Cerebellar cortex (tissue), 1 donor: ENCODE data around the gene SREBF2.

Source experiments
- DNase-seq: peaks from one replicate; pipeline ENCODE4 v3.0.0-alpha.2; 2015; ENCODE audit warnings: low spot score

Gene SREBF2

DNA sequence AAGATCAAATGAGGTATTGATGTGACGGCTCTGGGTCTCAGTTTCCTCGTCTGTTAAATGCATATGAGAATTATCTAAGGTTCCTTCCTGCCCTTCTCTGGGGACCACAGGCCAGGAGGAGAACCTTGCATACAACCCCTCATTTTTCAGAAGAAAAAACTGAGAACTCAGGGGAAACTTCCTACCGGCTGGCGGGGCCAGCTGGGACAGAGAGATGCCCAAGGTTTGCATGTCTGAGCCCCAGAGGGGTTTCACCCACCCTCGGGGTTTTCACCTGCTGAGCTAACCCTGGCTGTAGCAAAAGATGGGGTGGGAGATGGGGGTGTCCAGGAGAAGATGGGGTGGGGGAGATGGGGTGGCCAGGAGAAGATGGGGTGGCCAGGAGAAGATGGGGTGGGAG is 89.4 kb downstream of the SREBF2 start:
- no peak for DNase-seq

DNA sequence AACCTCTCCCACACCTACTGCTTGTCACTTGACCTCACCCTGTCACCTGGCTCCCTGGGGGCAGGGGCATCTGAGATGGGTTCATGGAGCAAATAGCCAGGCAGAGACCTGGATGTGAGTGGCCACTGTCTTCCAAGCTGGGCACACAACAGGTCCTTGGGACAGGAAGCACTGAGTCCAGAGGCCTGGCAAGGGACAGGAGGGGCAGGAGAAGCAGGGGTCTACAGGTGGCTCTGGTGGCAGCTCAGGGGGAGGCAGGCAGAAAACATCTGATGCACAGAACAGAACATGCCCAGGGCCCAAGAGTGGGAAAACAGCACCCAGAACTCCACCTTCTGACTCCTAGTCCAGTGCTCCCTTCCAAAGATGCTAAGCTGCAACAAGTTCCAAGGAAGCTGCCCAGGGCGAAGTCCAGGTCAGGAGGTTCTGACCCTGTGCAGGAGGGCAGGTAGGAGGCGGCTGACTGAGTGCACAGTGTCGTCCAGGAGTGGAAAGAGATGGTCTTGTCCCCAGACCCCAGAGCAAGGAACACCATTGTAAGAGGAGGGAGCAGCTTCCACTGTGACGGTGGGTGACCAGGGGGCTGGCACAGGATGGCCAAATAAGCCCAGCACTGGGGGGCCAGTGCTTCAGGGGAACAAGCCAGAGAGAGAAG is 90.2 kb downstream of the SREBF2 start:
- DNase-seq = no peak

DNA sequence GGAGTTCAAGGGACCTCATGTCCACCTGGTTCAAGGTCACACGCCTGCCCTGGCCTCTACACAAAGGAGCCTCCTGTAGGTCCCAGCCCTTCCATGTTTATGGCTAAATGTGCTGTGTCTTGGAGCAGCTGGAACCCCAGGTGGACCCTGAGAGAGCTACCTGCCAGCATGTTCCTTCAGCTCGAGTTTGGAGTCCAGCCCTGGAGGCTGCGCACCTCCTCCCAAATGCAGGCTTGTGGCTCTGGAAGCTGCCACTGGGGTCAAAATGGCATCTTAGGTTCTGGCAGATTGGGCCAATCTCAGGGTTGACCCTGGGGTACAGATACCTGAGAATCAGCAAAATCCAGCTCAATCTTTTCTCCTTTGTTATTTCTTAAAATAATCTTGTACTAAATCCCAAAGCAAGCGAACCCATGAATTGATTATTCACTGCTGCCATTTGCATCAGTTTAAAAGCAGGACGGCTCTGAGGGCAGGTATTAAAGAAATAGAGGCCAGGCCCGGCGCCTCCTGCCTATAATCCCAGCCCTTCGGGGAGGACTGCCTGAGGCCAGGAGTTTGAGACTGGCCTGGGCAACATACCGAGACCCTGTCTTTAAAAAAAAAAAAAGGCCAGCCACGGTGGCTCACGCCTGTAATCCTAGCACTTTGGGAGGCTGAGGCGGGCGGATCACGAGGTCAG is 90.8 kb downstream of the SREBF2 start:
- no peak for DNase-seq

DNA sequence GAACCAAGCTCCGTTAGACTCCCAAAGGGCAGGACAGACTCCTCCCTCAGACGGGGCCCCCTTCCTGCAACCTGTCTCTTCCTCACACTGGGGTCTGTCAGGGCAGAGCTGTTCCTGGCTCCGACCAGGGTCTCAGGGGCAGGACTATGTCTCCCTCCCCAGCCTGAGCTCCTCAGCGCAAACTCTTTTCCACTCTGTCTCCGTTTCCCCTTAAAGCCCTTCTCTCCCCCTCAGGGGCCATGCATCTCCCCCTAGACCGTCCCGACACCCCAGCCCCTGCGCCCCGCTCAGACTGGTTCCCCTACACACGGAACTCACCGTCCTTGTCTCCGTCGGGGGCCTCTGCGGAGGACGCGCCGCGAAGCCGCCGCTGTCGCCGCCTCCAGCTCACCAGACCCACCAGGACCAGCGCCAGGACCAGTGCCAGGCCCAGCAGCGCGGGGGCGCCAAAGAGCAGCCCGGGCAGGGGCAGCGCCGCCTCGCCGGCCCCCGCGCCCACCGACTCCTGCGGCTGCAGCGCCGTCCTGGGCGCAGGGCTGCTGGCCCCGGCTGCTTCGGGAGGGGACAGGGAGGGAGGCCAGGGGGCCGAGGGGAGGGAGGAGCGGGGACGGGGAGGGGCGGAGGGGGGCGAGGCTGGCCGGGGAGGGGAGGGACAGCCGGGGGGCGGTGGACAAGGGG is 93.0 kb downstream of the SREBF2 start:
- no peak for DNase-seq

DNA sequence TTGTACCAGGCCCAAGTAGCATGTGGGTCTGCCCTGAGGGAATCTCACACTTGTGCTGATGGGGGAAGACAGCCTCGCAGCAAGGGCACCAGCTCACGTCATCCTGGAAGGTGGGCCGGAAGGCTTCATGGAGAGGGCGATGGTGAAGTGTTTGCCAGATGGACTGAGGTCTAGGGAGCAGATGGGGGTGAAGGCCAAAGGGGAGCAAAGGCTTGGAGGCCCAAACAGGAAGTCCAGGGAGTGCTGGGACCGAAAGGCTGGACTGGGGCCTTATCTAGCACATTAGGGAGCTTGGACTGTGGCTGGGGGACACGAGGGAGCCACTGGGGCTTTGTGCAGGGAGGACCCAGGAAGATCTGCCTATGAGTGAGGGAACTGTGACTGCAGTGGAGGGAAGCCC is 94.9 kb downstream of the SREBF2 start:
- no peak for DNase-seq

DNA sequence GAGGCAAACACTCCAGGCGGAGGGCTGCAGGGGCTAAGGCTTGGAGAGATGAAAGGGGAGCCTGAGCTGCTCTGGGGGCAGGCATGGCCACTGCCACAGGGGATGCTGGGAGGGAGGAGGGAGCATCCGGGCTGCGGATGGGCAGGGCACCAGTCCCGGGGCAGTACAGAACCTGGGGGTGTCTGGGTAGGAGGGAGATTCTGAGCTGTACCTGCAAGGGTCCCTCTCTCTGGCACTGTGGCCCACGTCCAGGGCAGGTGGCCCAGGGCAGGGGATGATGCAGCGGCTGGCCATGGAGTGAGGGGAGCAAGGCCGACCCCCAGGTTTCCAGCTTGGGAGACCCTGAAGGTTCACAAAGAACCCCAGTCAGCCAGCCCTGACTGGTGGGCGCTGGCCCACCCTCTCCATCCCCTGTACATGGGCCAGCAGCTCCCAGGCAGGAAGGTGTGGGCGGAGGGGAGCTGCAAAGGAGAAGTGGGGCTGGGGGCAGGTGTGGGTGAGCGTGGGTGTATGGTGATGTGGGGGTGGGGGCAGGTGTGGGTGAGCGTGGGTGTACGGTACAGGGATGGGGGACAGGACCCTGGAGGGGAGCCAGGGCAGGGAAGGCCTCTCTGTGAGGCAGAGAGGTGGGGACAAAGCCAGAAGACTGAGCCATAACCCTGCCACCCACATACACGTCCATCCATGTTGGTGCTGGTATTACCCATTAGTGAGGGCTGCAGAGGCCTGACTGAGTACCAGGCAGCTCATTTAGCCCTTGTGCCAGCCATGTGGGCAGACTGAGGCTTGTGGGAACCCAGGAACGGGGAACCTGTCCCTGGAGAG is 95.9 kb downstream of the SREBF2 start:
- DNase-seq = no peak

DNA sequence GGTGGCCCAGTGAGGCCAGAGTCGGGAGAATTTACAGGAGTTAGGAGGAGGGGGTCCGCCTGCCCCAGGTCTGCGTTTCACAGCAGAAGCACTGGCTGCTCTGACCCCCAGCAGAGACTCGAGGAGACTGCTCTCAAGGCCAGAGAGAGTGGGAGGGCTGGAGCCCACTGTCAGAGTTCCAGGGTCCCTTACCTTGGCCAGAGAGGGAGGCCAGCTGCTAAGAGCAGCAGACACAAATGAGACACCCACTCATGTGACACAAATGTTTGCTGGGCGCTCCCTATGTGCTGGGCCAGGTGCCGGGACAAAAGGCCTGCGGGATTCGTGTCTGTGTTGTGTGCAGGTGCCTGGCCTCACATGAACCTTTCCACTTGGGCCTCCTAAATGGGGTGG is 96.5 kb downstream of the SREBF2 start:
- no peak for DNase-seq

DNA sequence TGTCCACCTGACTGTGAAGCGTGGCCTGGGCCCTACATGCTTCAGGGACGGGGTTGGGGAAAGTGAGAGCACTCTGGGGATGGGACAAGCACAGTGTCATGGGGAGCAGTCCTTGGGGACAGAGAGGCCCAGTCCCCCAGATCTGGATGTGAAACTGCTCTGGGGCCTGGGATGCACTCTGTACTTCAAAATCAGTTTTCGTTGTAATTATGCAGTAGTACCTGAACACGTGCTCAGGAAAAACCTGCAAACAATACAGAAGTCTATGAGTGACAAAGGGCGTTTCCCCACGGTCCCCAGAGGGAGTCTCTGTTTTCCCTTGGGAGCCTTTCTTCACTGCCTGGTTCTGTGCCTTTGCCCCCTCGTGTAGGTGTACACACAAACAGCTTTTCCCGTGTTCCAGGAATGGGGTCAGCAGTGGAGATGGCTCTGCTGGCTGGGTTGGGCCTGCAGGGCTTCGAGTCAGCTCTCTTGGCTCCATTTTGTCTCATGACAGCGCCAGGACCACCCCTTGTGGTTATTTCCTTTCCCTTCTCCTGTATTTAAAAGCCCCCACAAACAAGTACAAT is 98.9 kb downstream of the SREBF2 start:
- no peak for DNase-seq

DNA sequence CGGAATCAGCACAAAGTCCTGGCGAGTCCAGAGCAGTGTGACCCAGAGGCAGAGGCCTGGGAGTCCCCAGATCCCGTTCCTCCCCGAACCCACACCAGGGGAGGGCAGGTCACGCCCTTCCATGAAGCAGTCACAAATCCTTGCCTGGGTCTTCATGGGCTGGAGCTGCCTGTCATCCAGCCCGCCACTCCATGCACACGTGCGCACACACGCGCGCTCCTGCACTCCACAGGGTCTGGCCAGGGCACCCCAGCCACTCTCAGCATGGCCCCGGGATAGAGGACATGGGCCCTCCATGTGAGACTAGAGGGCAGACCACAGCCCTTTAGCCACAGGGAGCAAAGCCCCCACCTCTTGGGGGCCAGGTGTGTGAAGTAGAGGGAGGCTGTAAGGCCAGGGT is 99.4 kb downstream of the SREBF2 start:
- DNase-seq = no peak

DNA sequence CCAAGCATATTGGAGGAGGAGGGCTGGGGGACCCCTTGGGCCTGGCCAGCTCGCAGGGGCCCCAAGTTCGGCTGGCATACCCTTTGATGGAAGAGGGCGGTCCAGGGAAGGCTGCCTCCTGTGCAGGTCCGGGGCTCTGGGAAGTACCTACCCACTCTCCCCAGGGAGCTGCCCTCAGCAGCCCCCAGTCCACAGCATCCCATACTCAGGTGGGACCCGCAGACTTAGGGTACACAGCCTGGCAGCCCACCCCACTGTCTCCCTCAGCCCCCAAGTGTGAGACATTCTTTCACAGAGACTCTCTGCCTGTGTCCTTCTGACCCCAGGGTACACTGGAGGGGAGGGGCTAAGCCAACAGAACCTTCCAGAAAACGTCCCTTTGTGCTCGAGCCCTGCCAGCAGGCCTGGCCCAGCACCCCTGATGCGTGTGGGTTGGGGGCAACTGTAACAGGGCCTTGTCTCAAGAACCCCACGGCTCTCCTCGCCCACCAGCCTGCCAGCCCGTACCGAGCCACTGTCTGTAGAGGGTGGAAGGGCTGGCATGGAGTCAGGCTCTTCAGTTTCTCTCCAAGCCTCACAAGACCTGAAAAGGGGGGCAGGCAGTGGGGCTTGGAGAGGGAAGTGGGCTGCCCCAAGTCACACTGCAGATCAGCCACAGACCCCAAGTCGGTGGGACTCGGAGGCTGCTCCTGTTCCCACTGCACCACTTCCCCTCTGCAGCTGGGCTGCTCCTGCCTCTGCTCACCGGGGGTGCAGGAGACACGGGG is 100.7 kb downstream of the SREBF2 start:
- DNase-seq = no peak

DNA sequence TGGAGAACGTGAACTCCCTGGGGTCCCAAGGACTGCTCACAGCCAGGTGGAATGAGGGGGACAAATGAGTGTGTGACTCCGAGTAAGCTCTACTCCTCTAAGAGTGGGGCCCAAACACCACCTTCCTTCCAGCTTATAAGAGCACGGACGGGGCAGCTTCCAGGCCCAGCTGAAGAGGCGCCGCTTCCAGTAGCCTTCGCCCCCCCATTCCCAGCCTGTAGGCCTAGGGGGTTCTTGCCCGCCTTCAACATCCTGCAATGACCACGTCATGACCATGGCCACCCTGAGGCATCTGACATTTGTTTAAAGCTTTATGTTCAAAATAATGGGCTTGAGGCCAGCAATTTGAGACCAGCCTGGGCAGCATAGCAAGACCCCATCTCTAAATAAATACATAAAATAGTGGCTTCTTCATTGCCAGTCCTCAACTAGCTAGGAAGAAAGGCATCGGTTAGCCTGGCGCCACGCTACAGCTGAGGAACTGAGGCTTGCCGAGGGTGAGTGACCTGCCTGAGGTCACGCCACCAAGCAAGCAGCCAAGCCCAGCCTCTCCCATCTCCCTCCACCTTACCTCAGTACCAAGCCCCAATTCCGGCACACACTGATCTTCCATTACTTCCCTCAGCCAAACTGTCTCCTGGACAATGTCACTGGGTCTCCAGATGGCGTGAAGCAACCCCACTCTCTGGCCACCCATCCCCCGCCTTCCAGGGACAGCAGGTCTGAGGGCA is 101.5 kb downstream of the SREBF2 start:
- DNase-seq = peak; percentile 93

DNA sequence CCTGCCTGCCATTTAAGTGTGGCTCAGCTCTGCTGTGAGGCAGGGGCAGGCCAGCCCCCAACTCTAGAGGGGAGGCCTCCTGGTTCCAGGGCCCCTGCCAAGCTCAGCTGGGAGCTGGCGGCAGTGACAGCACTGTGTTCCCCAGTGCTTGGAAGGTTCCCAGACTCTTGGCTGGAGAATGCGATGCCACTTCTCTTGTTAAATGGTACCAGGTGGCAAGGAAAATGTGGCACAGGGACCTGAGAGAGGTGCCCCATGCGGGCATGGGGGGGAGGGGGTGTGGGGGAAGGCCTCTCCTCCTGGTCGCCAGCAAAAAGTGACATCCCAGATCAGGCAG is 102.1 kb downstream of the SREBF2 start:
- DNase-seq = peak; percentile 96

DNA sequence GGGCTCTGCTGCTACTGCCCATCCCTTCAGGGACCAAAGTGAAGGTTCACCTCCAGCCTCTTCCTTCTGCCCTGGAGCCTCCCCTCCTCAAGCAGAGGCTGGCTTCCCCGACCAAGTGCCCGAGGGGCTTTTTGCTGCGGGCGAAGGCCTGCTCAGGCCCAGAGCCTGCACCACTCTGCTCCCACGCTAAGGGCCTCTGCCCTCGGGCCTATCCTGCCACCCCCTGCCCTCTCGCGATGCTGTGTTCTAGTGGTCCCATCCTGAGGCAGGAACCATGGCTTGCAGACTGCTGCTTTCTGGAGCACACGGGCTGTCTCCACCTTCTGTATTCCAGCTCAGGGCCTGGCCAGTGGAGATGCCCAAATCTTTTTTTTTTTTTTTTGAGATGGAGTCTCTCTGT is 102.6 kb downstream of the SREBF2 start:
- no peak for DNase-seq

DNA sequence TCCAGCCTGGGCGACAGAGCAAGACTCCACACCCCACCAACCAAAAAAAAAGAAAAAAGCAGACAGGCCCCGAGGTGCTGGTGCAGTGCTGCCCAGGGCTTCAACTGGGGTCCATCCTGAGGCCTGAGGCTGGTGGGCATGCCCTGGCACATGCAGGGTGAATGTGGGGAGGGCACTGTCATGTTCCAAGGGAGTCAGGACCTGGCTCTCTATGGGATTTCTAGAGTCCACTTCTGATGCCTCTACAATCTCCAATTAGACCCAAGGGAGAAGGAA is 103.9 kb downstream of the SREBF2 start:
- DNase-seq = no peak

DNA sequence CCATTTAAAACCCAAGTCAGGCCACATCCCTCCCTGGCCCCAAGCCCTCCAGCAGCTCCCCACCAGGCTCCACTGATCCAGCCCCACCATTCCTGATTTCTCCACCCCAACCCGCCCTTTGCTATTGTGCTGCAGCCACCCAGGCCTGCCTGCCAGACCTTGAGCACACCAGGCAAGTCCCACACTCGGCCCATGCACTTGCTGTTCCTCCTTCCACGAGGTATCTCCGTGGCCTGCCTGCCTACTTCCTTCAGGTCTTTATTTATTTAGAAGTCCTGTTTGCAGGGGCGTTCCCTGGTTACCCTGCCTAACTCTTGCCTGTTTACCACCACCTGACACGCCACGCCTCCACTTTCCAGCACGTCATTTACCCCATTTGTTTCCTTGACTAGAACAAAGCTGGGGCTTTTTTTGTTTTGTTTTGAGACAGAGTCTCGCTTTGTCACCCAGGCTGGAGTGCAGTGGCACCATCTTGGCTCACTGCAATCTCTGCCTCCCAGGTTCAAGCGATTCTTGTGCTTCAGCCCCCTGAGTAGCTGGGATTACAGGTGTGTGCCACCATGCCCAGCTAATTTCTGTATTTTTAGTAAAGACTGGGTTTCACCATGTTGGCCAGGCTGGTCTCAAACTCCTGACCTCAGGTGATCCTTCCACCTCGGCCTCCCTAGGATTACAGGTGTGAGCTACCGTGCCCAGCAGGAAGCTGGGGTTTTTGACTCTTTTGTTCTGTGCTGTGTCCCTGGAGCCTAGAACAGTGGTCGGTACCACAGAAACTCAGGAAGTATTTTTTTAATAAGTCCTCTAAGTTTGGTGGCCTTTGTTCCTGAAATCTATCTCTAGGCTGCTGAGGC is 107.3 kb downstream of the SREBF2 start:
- DNase-seq = peak; percentile 40

DNA sequence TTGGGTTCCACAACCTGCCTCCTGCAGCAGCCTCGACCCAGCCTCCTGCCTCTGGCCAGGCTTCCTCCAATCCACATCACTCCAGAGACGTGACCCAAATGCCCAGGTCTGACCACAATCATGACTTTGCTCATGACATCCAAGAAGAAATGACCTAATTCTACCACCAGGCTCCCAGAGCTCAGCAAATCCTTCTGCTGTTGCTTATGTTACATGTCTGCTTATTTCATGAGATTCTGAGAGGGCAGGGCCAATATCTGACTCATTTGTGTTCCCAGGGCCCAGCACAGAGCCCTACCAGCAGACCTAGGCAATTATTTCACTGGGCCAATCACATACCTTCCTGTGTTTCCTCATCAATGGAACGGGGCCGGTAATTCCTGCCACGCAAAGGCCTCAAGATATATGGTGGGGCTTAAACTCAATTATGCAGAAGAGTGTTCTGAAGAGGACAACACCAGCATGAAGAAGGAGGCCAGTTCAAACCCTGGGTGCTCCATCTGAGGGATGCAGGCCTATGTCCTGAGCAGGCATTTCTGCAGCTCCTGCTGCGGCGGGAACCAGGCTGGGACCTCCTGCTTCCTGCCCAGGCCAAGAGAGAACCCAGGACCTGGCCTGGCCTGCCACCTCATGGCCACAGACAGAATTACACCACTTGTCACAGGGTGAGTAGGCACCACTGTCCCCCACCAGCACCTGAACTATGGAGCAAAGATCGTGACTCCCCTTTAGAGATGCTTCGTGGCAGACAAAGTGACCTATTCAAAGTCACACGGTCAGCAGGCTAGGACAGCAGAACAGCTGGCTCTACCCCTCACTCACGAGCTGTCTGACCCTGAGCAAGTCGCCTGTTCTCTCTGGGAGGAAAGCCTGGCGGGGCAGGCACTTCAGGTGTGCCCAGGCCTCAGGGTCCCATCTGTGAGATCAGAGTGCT is 108.2 kb downstream of the SREBF2 start:
- DNase-seq = peak; percentile 92

DNA sequence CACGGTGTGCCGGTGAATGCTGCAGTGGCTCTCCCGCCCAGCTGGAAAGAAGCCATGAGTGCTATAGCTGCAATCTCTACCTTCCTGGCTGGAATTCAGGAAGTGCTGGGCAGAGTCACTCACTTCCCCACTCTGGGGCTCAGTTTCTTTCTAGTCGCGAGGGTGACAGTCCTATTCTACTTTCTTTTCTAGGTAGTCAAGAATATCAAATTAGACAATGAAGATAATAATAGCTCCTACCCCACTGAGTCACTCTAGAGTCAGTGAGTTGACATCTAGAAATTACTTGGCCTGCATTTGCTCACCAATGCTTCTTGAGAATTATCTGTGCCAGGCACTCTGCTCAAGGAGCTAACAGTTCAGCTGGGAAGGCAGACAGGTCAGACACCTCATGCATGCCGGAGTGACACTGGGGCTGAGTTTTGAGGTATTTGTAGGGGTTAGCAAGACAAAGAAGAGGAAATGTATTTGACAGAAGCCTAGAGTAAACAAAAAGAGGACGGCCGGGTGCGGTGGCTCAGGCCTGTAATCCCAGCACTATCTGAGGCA is 110.8 kb downstream of the SREBF2 start:
- DNase-seq = no peak

DNA sequence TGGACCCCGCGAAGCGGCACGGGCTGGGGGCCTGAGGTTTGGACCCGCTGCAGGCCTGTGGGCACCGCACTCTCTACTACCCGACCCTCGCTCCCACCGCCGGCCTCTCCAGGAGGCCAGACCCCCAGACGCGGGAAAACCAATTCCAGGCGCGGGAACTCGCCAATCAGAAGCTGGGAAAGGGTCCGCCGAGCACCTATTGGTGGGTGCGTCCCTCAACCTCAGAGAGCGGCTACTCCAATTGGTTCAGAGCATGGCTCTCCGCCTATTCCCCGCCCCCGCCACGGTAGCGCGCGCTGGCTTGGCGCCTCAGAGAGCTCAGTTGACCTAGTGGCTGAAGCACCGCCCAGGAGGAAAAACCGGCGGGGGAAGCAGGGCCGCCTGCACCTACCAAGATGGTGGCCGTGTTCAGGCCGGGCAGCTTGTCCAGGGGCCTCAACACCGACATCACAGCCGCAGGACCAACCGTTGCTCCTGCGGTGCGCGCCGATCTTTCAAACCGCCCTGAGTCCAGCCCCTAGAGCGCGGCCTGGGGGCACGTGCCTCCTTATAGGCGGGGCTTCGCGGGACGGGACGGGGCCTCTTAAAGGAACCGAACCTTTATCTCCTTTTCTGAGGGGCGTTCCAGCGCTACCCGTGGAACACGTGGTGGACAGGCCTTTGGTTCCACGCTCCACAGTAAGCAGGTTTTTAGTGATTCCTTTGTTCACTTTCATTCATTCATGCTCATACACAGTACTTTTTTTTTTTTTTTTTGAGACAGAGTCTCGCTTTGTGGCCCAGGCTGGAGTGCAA is 113.9 kb downstream of the SREBF2 start, which contains the start of gene CENPM:
TSS of gene CENPM (minus strand) at position 524 of the 795 bp plus-strand sequence. CDS start at position 448, 76 bp downstream.
- DNase-seq = peak; percentile 97
